GM19238 (cell line): ENCODE results near the gene PIGO.

Experiments
- DNase-seq: peaks from one replicate; pipeline ENCODE4 v3.0.0; 2011; ENCODE audit warnings: low spot score; ENCODE audit not compliant: insufficient read length

Gene PIGO

DNA sequence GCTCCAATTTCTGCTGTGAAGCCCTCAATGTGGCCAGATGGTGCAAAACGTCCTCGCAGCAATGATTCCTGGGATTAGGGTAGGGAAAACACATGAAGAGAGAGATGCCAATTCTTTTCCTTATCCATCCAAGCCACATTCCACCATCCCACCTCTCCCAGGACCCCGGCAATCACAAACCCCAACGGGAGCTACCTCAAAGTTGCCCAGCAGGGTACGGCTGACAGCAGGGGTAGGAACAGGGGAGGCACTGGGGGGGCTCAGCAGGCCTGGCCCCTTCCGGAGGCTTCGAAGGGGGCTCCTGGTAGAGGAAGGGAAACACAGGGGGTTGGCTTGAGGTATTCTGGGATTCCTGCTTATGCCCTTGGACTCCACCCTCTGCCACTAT, 9.9 kb upstream of the PIGO start:
- DNase-seq: no peak

DNA sequence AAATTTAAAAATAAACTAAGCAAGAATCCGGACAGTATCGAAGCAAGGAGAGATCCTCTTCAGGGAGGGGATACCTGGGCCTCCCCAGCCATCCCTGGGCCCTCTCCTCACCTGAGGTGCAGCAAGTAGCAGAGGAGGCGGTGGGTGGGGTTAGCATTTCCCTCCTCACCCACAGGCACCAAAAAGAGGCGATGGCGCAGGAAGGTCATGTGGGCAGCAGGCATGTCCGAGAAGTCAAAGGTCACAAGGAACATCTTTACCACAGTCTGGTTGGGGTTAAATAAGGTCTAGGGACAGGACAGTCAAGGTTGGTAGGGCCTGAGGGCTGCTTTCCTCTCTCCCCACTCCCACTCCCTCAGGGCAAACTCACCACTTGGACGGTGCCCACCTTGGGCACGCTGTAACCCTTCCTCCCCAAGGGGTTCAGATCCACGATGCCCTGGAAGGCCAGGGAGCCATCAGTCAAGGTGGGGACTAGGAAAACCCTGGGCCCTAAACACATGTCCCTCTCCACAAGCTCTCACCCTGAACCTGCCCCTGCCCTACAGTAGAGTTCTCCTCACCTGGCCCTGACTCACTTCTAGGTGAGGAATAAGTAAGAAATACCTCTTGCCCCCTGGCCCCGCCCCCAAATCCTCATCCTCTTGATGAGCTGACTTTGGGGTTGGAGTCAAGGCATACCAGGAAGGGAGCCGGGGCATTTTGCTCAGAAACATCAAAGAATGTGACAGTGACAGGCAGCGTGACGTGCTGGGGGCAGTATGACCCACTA, 9.4 kb upstream of the PIGO start:
- no peak for DNase-seq

DNA sequence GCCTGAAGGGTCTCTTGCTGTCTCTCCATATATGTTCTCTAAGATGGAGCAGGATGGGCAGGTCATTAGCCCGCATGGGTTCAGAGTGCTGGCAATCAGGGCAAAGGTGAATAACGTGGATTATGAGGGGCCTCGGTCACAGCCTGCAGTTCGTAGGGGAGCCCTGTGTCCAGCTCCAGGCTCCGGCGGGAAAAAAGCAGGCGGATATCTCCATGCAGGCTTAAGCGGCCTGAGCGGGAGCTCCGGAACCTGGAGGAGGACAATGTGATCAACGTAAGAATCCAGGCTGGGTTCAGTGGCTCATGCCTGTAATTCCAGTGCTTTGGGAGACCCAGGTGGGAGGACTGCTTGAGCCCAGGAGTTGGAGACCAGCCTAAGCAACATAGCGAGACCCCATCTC, 8.7 kb upstream of the PIGO start:
- DNase-seq: no peak

DNA sequence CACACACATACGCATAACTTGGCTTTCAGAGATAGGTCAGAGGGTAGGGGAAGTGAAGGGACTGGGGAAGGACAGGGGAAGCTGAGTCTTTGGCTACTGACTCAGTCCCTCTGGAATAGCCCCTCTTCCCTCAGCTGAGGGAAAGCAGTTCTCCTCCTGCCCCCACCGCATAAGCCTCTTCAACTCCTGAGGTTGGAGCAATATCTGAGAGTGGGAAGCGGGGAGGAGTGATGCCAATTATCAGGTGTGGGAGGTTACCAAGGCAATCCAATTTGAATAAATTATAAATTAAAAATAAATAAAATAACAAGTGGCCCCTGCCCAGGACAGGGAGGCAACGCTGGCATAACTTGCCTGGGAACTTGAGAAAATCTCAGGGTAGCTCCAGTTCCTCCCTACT, 8.2 kb upstream of the PIGO start:
- no peak for DNase-seq

DNA sequence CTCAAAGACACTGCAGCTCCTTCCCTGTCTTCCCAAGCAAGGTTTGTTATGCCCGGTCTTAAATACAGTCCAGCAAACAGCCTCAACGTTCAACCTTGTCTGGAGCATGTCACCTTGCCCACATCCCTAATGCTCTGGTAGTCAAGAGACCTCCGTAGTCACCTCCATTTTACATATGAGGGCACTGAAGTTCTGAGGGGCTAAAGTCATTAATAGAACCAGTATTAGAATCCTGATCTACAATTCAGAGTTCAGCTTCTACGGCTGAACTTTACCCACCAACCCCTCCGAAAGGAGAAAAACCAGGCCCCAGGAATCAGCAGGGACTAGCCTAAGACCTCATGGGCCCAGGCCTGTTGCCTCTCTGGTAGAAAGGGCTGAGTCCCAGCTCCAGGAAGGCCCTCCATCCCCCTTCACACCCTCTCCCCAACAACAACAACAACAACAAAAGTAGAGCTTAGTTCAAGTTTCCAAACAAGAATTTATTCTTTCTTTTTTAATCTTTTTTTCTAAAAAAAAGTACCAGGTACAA, 7.3 kb upstream of the PIGO start:
- no peak for DNase-seq

DNA sequence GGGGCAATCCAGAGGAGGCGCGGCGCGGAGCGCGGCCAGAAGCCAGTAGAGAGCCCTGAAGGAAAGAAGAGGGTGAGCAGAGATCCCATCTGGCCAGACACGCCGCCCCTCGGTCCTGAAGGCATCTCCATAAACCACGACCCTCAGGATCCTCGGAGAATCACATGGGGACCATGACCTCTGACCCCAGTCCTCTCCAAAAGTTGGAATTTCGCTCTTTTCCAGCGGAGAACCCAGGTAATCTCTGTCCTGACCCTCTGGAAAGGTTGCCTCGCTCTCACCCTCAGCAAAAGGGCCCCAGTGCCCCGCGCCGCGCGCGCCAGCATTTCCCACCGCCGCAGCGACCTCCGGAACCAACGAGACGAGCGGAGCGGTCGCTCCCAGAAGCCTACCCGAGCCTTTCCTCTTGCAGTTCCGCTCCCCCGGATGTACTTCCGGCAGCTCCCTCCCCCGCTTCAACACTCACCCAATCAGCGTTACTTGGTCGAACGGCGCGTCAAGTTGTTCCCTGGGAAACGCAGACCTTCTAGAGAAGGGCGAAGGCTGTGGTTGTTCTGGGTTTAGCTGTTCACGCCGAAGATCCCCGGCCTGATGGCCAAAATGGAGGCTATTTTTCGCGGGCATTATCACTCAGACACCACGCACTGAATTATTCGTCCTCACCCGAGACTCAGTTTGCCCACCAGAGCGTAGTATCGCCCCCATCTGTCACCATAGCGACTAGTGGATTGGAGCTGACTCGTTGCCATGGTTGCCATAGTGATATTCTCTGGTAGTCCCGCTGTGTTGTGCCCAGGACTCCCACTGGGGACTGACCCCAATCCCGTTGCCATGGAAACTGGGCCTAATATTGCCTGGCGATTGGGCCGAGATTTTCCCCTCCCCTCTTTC, 6.6 kb upstream of the PIGO start, which contains the start of gene STOML2:
TSS of gene STOML2 (minus strand) at position 363 of the 891 bp plus-strand sequence. CDS start at position 326, 37 bp downstream.
- peak; percentile 96 for DNase-seq

DNA sequence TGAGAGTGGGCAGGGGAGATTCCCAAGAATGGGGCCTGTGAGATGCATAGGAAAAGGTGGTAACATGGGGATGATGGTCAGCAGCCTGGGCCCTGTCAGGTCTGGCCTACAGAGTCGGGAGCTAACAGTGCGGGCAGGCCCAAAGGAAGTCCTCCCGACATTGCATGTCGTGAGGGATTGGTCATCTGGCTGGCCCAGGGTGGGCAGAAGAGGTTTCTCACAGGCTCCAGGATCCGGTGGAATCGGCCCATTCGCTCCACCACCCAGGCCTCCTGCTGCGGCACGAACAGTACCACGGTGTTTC, 6.0 kb upstream of the PIGO start:
- no peak for DNase-seq

DNA sequence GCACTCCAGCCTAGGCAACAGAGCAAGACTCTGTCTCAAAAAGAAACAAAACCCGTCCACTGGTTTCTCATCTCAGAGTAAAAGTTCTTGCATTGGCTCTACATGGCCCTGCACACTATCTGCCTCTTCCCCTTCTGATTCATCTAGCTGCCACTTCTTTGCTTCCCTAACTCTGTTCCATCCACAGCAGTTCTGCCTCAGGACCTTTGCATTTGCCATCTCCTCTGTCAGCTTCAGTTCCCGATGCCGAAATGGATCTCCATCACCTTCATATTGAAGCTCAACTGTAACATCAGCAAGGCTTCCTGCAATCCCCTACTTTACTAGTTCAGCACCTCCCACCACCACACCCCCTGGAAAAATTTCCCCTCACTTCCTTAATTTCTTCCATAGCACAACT, 1.2 kb upstream of the PIGO start:
- no peak for DNase-seq

DNA sequence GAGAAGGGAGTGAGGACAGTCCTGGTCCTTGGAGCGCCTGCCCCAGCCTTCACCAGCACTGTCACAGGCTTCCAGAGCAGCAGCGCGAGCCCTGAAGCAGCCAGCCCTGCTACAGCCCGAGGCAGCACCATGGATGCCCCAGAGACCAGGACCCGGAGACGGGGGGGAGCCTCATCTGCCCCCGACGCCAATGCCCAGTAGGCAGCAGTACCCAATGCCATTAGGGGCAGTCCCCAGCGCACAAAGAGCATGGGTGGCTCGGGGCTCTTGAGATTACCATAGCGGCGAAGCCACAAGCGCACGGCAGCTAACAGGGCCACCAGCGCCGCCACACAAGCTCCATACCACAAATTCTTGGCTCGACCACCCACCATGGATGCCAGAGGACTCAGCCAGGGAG, 4.9 kb downstream of the PIGO start:
- DNase-seq: no peak

DNA sequence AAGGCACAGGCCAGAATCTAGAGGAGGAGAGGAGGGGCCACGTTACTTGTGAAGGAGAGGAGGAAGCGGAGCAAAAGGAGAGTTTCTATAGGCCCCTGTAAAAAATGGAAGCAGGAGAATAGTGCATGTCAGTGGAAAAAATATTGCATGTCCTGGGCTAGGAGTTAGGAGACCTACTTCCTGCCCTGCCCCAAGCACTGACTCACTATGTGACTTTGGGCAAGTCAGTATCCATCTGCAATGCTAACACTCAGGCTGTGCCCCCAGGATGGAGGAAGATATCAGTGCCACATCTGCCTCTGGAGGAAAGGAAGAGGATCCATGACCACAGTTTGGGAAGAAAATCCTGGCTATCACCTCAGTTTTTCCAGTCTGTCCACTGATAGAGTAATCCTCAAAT, 7.0 kb downstream of the PIGO start:
- no peak for DNase-seq

DNA sequence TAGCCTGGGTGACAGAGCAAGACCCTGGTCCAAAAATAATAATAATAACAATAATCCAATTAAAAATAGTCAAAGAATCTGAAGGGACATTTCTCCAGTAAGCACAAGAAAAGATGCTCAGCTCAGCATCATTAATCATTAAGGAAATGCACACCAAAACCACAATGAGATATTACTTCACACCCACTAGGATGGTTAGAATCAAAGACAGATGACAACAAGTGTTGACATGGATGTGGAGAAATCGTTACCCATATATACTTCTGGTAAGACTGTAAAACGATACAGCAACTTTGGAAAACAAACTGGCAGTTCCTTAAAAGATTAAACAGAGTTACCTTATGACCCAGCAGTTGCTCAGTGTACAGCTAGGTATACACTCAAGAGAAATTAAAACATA, 11.3 kb downstream of the PIGO start:
- DNase-seq: no peak

DNA sequence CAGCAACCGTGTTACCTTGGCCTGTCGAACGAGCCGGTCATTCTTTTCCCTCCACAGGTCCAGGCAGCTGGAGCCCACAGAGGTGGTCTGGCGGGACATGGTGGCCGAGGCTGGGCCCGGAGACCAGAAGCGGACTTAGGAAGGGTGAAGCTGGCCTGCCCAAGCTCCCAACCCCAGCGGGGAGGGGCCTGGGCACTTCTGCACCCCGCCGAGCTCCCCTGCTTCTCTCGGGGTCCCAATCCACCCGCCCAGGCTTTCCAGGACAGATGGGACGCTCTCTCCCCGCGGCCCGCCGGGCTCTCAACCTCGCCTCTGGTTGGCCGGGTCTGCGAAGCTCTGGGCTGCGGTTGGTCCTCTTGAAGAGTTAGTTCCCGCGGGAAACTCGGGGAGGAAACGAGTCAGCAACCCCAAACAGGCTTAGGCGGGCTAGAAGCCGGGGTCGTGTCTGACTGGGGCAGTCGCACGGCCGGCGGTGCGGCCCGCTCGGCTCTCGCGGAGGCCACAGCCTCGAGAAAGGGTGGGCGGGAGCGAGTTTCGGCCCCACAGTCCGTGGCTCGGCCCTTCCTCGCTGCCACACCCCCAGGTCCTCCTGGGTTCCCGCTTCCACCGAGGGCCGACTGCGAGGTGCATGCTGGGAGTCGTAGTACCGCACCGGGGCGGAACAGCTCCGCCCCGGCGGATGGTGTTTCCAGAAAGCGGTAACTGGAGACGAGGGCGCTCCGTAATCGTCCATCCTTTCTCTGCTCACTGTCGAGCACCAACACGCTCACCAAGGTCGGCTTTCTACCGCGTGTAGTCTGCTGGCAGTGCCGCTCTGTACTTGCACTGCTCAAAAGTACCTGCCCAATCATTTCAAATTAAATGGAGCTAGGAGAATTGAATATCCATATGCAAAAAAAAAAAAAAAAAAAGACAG, 16.7 kb downstream of the PIGO start, which contains the start of gene FANCG:
TSS of gene FANCG (minus strand) at position 517 of the 916 bp plus-strand sequence. CDS start at position 99, 418 bp downstream.
- DNase-seq: peak; percentile 87

DNA sequence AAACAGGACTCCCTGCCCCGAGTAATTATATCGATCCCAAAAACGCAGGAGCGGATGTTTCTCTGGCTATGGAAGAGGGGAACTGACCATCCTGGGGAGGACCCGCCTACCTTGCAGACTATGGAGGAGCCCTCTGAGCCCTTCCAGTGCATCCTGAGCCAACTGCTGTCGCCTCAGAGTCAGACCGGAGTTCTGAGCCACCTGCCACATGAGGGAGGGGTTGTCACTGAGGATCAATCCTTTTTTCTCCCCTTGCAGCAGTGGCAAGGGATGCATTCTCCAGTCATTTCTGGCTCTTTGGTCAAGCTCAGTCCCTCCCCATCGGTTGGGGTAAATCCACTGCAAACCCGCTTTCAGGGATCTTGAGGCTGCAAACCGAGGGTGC, 17.4 kb downstream of the PIGO start:
- DNase-seq: no peak

DNA sequence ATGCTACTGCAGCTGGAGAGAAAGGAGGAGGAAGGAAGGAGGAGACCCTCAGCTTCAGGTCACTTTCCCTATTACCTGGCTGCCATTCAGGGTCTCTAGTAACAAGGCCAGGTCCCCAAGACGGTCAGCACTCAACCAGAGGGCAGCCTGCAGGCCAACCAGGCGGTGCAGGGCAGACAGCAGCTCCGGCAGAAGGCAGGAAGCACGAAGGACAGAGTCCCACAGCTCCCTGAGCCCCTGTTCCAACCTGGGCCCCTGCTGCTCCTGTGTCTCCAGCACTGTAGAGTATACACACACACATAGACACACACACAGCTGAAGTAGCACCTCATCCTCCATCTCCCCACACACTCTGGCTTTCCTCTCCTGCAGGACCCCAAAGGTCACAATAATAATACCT, 18.3 kb downstream of the PIGO start:
- no peak for DNase-seq

DNA sequence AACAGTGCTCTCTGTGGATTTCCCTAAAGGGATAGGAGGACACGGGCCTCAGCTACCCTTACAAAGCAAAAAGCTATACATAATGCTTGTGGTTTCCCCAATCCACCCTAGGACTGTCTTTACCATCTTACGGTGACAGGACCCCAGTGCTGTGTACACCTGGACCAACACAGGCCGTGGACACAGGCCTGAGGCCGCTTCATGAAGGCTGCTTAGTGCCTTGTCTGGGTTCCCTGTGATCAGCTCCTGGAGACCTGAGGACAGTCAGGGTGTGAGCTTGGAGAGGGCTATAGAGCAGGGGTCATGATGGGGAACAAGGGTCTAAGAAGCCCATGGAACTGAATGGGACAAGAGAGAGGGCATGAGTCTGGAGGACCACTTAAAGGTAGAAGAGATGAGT, 19.5 kb downstream of the PIGO start:
- DNase-seq: no peak

DNA sequence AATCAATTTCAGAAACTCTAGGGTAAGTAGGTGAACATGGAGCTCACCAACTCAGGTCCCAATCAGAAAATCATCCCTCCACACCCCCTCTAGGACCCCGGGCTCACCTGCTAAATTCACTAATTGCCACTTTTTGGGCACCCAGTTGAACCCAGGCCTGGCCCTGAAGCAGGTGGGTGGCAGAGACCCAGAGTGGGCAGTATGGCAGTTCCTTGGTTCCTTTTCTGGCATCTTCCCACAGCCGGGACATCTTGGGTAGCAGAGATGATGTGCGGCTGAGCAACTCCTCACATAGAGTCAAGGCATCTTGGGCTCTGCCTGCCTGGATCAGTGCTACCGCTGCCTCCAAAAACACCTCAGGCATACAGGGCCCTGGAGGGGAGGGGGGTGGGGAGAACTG, 21.0 kb downstream of the PIGO start:
- no peak for DNase-seq

DNA sequence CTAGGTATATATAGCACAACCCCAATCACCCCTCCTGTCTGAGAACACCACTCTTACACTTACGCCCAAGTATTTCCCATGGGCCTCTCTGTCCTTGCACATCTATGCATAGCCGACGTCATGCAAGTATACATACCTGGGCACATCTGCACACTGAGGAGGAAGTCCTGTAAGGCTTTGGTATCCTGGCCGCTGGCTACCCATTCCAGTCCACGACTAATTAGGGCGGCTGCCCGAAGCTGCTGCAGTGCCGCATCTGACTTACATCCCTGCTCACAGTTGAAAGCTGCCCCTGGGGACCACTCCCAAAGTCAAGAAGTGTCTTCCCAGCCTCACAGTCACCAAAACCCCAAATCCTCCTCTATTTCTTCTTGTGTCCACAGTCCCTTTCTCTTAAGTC, 21.6 kb downstream of the PIGO start:
- no peak for DNase-seq

DNA sequence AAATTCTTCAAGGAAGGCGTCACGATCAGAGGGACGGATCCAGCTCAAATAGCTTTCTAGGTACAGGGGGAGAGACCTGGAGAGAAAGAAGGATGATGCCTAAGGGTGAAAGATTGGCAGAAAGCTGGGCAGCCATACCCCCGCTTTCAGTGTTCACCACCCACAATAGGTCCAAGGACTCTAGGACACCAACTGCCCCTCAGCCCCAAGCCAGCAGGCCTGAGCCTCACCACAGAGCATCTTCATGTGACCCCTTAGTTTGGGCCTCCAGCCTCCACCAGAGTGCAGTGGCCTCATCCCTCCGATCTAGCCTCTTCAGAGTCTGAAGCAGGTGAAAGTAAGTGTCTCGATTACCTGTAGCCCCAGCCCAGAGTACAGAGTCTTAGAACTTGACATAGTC, 22.2 kb downstream of the PIGO start:
- DNase-seq: no peak

DNA sequence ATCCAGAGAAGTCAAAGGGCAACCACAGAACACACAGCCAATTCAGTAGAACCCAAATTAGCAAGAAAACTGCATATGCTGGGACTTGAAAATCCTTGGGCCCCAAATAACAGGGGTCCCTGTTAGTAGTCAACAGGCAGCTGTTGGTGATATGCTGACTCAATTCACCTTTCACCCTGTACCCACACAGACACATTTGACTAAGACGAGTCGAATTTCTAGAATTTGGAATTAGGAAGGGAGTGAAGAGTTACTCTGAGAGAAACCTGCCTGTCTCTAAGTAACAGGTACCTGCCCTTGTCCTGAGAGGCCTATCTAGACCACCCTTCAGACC, 23.1 kb downstream of the PIGO start:
- DNase-seq: no peak

DNA sequence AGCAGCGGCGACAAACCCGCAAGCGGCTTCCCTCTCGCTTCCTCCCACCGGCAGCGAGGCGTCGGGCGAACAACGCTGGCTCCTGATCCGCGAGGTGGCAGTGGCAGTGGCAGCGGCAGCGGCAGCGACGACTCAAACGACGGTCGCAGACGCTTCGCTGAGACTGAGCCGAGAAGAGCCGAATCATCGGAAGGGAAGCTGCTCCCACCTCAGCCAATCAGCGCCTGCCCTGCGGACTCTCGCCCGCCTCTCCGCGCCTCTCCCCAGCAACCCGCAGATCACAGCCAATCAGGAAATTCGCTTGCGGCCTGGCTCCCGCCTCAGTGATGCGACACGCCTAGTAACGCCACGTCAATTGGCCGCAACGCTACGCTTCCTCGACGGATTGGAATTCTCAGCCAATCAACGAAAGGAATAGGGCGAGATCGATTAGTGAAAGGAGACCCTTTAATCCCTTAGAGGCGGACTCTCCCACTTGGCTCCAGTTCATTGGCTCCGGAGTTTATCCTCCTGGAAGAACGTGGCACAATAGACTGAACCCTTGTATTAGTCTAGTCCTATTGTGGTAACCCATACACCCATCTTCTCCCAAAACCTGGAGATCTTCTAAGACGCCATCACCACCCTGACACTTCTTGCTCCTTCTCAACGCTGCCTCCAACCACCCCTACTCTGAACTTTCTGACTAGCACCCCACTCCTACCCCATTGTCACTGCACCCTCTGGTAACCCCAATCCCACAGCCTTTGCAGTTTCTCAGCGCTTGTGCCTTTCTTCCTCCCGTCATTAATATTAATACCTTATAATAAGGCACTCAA, 23.7 kb downstream of the PIGO start, which contains the start of gene VCP:
TSS of gene VCP (minus strand) at position 165 of the 818 bp plus-strand sequence. CDS start 272 bp downstream, outside the sequence.
- peak; percentile 97 for DNase-seq
